HG02759 (cell line): ENCODE data around the gene RARA.

ENCODE experiments used
- ATAC-seq: cut with Tn5 transposase; IDR thresholded peaks from one replicate; pipeline ENCODE4 v1.9.1; 2021; ENCODE audit warnings: mild to moderate bottlenecking, moderate library complexity; ENCODE audit not compliant: unreplicated experiment

Gene RARA

DNA sequence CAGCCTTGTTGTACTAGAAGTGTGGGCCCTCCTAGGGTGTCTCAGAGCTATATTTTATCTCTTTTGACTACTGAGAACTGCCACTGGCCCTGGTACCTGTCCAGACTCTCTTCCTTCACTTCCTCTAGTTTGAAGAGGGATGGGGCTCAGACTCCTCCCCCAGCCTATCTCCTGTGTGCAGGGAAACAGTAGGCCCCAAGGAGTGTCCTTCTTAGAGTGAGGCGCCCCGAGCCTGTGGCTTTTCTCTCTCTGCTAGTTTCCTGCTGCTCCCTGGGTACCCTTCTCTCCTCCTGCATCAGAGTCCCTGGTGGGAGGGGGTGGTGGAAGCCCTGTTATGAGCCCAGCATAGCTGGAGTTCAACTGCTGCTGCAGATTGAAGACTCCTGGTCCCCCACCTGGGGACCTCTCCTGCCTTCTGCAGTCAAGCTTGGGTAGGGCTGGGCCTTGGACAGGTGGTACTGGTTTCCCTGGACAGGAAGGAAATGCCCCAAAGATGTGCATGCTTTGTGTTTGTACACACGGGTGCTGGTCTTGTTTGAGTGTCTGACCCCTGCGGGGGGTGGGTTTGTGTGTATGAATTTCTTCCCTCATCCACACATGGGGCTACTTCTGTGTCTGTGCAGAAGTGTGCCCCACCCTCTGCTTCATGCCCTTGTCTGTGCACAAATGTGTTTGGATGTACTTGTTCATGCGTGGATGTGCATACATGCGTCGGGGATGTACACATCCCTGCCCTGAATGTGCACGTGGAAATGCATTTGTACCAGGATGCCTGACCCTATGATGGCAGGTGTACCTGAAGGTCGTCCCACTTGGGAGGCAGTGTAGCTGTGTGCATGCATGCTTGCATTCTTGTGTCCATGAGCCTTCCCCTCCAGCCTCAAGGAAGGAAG lies 6.9 kb downstream of the RARA start:
- no peak for ATAC-seq

DNA sequence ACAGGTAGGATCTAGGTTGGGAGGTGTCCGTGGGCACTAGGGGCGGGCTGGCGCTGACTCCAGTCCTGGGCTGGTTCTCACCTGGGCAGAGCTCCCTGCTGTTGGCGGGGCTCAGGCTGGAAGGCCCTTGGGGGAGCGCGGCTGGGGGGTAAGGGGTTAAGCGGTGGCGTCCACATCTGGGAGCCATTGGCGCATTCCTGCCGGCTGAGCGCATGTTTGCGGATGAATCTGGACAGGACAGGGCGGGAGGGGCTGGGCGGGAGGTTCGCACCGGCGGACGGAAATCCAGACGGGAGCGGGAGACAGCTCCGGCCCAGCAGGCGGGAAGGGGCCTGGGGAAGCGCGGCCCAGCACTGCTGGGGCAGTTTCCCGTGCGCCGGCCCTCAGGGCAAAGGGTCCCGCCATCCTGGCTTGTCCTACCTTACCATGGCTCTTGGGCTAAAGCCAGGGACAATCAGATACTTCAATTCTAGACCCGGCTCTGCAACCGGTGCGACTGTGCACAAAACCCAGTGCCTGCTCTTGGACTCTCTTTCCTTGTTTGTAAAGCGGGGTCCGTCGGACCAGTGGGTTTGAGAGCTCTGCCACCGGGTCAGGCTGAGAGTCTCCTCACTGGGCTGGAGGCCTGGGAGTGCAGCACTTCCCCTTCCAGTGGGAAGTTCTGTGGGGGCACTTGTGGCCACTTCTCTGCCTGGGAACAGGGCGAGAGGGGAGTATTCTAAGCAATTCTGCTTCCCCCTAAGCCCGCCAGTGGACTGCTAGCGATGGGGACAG lies 7.8 kb downstream of the RARA start:
- ATAC-seq = no peak

DNA sequence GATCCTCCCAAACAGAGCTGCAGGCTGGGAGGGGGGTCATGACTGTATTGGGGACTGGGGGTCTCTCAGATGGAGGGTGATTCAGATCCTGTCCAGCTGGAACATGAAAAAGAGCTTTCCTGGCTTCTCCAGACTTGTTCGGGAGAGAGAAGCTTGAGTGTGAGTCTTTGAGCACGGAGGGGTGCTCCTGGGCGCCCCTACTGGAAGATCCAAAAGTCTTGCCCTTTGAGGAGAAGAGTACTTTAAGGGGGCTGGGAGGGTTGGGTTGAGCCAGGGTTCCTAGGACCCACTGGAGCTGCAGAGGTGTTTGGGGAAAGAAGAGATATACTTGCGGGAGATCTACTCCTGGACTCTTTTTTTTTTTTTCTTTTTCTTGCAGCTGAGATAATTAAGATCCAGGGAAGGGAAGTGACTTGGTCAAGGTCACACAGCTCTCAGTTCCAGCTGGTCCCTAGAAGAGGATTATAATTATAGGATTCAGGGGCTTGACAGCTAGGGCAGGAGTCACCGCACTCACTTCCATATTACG lies 8.4 kb downstream of the RARA start:
- no peak for ATAC-seq

DNA sequence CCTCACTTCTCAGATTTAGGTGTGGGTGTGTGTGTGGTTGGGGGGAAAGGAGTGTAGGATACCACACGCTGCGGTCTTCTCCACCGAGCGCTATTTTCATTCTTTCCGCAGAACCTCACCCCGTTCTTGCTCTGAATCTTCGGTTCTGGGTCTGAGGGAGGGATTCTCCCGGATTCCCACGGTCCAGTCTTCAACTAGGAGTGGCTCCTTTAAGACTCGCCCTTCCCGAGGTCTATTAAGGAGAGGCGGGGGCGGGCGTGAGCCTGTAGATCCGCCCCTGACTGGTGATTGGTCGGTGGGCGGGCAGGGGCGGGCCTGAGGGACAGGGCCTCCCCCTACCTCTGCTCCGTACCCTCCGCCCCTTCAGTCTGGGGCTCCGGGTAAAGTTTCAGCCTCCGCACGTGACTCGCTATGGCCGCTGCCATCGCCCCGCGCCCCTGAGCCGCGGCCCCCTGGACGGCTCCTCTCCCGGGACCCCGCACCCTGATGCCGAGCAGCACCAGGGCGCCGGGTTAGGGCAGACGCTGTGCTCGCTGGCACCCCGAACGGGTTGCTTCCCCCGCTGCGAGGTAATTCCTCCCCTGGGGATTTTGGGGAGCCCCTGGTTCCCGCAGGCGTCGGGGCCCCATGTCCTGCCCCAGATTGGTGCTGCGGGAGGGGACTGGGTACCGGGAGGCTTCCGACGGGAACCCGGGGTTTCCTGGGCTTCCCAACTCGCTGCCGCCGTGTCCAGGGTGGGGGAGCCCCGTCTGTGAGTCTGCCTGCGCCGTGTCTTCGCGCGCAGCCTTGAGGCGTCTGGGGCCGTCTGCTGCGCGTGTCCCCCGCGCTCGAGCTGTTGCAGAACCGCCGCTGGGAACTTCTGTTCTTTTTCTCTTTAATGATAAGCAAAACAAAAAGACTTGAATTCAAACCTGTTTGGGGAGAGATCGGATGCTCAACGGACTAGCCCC lies 9.2 kb downstream of the RARA start:
- peak; percentile 66 for ATAC-seq

DNA sequence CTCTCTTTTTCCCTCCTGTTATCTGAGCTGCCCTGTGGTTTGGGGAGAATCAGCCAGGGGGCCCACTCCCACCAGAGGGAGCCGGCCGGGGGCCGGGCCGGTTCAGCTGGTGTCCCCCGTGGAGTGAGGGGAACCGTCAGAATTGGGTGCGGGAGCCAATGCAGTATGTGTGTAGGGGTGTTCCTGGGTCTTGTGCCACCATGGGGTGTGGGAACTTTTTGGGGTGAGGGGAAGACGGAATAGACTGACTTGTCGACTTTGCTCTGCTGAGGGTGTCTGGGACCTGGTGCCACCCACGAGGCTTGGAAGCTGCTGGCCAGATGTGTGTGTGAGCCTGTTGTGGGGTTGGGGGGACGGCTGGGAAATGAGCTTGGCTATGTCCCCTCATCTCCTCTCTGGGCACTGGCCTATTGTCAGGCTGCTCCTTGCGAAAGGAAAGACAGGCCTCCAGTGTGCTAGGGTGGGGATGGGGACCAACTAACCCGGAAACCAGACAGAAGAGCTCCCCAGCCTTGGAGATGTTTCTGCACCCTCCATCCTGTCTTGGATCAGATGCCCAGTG lies 9.9 kb downstream of the RARA start:
- no peak for ATAC-seq

DNA sequence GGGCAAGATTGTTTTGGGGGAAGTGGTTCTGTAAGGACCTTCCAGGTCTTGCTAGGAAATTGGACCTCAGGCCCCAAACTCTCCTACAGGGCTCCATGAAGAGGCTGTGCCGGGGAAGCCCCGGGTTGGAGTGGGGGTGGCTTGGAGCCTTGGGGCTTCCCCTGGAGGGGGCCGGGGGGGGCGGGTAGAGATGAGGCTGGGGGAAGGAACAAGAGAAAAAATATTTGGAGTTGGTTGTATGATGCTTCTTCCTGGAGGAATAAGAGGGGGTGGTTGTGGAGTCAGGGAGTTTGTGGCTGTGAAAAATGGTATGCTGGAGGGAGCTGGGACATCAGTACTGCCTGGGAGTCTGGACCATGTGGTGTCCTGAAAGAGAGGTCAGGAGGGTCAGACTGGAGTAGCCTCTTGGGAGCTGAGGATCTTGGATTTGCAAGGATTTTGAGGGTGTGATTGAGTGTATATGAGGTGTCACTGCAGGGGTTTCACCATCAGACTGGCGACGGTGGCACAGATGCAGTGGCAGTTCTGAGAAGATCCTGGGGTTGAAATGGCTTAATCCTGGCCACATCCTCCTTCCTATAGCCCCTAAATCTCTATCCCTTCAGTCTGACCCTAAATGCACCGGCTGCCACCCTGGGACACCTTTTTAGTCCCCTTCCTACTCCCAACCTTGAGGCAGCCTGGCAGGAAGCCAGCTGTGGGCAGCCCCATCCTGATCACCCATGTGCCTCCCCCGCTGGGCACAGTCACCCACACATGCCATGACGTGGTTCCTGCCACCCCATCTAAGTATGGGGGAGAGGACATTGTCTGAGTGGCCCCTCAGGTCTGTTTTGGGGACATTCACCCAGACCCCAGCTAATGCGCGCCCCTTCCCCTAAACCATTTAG lies 10.9 kb downstream of the RARA start:
- ATAC-seq = no peak

DNA sequence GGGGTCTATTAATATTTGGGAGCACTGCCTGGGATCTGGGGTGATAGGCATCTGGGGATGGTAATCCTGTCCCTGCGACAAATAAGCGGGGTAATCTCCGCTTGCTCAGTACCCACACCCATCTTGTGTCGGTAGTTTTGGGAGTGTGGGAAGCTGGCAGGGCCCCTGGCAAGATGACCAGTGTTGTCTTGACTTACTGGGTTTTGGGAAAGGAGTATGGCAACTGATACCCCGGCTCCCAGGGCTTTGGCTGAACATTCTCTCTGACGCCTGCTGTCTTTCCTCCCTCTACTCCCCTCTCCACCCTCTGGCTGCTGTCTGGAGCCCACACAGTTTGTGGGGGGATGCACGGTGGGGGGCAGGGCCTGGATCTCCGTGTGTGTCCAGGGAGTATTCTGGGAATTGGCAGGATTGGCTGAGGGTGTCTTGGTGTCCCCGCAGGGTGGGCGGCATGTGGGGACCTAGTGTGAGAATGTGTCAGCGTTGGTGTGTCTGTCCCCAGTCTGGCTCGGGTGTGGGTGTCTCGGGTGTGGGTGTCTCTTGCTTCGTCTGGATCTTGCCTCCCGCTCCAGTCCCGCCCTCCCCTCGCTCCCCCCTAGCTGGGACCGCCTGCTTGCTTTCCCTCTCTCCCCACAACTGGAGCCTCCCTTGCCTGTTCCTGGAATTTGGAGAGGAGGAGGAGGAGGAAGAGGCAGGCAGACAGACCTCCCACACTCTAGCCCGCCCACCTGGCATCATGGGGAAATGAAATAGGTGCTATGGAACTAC lies 12.0 kb downstream of the RARA start:
- no peak for ATAC-seq

DNA sequence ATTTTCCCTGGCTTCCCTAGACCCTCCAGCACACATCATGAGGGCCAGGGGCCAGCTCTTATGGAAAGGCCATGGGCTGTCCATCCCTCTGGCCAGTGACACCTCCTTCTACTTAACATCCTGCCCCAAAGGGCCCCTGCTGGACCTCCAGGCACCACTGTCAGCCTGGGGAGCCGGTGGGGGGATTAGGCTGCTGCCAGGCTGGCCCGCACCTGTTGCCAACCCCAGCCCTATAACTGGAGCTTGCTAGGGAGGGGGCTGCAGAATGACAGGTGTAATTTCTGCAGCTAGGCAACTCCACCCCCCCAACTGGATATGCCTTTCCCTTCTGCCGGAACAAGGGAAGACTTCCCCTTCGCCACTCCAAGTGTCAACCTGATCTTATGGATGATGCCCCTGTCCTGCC lies 12.5 kb downstream of the RARA start:
- no peak for ATAC-seq

DNA sequence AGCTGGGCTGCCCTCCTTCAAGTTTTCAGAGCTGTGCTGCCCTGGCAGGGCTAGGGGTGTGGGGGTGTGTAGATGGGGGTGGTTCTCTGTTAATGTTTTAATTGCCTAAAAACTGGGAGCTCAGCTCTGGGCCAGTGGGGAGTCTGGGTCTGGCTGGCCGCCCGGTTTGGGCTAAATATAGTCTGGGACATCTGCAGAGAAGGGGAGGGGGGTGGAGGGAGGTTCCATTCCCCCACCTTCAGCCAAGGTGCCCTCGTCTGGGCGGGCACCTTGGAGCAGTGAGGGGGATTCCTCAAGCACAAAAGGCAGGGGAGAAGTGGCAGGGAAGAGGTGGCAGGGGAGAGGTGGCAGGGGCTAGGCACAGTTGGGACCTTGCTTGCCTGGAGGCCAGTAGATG lies 13.0 kb downstream of the RARA start:
- ATAC-seq = no peak

DNA sequence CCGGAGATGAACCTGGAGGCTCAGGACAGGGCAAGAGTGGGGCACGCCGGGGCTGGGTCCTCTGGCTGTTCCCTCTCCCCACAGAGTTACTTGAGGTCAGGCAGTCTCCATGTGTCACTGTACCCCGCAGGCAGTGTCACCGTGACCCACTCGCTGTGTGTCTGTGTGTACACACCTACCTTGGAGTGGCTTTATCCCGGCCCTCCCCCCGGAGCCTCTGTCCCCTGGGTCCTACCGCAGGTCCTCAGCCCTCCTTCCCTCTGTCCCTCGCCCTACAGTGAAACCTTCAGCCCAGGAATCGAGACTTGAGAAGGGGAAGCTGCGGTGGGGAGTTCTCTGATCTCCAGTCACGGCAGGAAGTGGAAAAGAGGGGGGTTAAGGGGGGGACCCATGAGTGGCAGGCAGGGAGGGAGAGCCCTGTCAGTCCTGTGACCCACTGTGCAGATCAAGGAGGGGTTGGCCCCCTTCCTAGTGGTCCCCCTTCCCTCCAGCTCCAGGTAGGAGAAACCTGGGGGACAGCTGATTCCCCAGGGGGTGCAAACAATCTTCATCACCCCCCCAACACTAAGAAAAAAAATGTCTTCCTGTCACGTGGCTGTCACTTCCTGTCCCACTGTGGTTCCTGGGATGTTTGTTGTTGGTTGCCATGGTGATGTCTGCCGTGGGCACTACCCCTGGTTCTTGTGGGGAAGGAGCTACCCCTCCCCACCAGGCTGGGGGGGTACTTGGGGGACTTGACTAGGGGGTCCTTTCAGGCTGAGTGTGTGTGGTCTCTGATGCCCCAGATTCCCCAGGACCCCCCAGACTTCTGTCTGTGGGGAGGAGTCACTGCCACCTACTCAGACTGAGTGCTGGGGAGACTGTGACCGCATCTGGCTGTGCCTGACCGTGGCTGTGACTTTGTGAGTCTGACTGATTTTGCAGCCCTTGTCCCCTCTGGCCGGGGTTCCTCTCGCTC lies 13.7 kb downstream of the RARA start:
- ATAC-seq = peak; percentile 35

DNA sequence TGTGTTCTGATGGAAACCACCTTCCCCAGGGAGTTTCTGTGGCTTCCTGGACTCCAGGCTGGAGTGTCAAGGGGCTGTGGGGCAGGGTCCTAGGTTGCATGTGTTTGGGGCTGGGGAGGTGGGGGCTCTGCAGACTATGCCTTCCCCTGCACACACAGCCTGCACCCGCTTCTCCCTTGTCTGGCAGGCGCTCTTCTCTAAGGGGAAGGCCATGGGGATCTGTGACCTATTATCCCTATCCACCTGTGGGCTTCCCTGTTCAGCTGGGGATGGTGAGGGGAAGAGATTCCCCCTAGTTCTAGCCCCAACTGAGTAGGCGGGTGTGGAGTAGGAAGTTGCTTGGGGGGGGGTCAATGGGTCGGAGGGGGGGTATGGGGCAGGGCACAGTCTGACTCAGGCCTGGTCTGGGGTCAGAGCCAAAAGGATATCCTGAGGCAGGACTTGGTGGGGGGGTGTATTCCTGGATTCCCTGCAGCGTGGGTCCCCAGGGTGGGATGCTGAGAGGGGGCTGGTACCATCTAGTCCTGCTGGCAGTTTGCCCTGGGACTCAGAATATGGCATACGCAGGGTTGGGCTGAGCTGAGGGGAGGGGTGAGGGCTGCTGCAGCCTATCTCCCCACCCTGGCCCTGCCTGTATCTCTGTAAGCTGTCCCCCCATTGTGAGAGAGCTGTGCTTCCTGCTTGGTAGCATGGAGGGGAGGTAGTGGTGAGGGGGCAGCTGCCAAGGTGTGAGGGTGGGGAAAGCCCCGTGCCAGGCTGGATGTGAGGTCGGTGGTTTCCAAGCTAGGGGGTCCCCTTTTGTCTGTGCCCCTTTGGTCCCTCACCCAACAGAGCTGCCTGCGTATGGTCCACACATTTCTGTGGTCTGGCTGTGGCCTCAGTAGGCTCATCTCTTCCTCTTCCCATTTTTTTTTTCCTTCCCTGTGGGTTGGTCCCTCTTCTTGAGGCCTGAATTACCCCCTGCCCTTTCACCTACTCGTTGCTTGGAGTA lies 14.7 kb downstream of the RARA start:
- ATAC-seq = no peak

DNA sequence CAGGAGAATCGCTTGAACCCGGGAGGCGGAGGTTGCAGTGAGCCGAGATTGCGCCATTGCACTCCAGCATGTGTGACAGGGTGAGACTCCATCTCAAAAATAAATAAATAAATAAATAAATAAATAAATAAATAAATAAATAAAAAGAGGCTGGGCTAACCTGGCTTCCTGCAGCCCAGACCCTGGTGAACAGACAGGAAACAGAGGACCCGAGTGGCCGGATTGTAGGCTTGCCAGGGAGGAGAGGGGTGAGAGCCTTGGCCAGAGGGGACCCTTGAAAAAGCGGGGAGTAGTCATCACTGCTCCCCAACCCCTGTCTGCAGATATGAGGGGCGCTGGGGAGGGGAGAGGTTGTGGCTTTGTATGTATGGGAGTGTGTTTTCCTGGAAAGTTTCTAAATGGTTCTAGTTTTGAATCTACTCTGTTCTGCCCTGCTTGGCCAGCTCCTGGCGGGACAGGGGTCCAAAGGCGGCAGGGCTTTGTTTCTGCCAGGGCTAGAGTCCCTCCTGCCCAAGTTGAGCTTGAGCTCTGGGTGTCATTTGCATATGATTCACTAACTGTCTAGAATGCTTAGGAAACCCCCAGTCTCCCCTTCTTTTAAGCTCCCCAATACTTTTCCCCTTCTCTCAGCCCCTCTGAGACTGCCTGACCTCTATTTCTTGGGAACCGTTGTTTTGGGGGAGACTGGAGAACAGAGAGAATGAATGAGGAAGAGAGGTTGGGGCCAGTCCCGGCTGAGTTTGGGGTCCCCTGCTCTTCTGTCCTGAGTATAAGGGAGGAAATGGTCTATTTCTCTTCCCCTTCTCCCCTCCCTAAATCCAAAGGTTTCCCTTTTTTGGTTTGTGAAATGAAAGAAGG lies 16.4 kb downstream of the RARA start:
- ATAC-seq = no peak

DNA sequence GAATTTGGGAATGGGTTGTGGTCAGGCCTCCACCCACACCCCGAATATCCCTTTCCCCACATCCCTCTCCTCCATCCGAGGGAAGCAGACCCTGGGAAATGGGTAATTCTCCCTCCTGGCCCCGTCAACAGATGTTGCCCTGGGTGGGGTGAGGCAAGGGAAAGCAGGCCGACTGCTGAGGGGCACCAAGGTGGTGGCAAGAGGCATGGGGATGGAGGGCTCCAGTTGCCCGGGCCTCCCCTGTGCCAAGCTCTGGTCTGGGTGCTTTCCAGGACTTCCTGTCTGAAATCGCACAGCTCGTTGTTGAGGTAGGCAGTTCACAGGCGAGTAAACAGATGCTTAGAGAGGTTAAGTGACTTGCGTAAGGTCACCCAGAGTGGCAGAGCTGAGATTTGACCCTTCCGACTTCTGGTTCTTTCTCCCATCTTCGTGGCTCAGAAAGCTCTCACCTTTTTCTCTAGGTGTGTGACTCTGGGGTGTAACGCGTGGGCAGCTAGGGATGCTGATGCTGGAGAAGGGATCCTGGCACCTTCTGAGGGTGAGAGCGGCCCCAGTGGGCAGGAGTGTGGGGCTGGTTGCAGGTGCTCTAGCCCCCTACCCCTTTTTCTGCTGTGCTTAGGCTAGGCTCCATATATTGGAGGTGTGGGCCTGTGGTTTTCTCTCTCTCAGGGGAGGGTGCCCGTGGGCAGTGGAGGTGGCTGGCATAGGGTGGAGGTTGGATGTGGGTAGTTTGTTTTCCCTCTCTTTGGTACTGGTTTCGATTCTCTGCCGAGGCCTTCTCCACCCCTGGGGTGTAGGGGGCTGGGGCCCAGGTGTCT lies 17.2 kb downstream of the RARA start:
- no peak for ATAC-seq

DNA sequence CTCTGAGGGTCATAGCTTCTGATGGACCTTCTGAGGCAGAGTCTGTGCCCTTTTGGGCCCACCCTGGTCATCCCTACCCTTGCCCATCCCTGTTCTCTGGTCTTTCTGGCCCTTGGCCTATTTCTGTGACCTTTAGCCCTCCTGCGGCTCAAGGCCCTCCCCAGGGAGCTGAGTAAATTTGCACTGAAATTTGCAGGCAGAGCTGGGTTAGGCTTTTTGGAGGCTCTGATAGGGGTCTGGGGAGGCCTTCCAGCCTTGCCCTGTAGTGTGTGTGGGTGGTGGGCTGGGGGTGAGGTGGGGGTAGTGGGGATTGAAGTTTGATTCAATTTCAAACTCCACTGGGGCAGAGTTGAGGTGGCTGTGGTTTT lies 17.8 kb downstream of the RARA start:
- ATAC-seq = no peak

DNA sequence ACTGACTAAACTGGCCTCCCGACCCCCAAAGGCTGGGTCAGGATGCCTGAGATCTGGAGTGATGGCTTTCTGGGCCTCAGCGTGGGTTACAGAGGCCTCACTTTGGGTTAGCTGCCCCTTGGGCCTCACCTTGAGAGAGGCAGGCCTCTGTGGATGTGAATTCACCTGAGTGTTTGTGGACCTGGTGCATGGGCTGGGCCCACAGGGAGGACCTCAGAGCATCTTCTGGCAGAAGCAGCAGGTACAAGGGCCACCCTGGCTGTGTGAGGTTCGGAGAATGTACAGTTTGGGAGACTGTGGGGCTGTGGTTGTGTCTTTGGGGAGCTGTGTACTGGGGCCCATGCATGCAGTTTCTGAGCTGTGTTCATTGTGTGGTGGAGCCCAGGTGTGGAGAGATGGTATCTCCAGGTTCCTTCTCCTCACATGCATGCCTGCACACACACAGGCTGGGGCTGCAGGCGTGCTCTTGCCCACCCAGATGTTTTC lies 18.3 kb downstream of the RARA start:
- no peak for ATAC-seq
